ENCODE results near the gene MMP24.
"Not testable (repeated sequence)": the region's sequence is repeated elsewhere in the genome, so short reads cannot be mapped to it uniquely, and the experiment has no call there.

The MMP24 gene

DNA sequence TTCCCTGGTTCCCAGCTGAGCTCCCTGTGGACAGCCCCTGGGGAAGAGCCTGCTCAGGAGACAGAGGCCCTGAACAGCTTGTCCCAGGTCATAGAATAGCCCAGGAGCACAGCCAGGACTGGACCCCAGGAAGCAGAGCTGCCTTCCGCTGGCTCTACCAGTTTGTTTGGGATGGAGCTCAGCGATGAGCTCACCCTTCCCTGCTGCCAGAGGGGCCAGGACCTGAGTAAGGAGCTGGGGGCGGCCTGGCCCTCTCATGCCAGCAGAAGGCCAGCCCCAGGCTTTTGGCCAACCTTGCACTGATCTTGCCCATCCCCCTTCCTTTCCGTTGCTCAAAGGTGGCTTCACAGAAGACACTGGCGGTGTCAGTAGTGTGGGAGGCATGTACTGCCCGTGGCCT lies 33.9 kb downstream of the MMP24 start:
- H3K36me3 ChIP-seq (ENCODE audit: insufficient read depth, low read length): no peaks in the 10 kb centered on the region
- H3K9ac ChIP-seq (ENCODE audit: insufficient read length): no peak overlapping the region
- no peak overlapping the region for H3K4me3 ChIP-seq
- H3K27ac ChIP-seq: no peak overlapping the region
- TF ChIP-seq FOXP2 (optimal IDR thresholded peaks at IDR 0.05; ENCODE audit: control extremely low read depth, extremely low read length, insufficient read depth) (no peak), EZH2 (IDR thresholded peaks at IDR 0.05) (no peak), POLR2AphosphoS5 (IDR thresholded peaks at IDR 0.05; ENCODE audit: borderline replicate concordance, low read depth, low read length) (no peak)
- no peaks in the 10 kb centered on the region for H3K9me3 ChIP-seq (ENCODE audit: low read depth, low read length)
- no peak for DNase-seq (ENCODE audit: low read depth, low spot score)

DNA sequence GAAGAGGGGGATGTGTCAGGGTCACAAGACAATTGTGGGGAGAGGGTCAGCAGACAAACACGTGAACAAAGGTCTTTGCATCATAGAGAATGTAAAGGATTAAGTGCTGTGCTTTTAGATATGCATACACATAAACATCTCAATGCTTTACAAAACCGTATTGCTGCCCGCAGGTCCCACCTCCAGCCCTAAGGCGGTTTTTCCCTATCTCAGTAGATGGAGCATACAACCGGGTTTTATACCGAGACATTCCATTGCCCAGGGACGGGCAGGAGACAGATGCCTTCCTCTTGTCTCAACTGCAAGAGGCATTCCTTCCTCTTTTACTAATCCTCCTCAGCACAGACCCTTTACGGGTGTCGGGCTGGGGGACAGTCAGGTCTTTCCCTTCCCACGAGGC lies 35.8 kb downstream of the MMP24 start:
- not testable (repeated sequence) for H3K27ac ChIP-seq; H3K9me3 ChIP-seq (ENCODE audit: low read depth, low read length); DNase-seq (ENCODE audit: low read depth, low spot score); H3K36me3 ChIP-seq (ENCODE audit: insufficient read depth, low read length); H3K9ac ChIP-seq (ENCODE audit: insufficient read length); H3K4me3 ChIP-seq

DNA sequence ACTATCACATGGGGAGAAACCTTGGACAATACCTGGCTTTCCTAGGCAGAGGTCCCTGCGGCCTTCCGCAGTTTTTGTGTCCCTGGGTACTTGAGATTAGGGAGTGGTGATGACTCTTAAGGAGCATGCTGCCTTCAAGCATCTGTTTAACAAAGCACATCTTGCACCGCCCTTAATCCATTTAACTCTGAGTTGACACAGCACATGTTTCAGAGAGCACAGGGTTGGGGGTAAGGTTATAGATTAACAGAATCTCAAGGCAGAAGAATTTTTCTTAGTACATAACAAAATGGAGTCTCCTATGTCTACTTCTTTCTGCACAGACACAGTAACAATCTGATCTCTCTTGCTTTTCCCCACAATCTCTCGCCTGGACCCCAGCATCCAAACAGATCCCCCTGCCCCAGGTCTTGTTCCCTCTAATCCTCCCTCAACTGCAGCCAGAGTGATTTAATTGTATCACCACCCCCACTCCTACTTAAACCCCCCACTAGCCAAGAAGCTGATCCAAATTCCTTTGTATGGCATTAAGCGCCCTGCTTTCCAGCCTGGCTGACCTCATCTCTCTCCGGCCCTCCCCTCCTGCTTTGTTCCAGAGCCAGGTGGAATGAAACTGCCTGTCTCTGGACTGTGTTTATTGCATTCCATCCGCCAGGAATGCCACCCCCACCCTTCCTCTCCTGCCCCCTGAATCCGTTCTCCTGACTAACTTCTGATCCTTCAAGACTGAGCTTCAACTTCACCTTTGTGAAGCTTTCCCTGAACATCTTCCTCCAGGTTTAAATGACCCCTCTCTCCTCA lies 36.4 kb downstream of the MMP24 start:
- not testable (repeated sequence) for H3K36me3 ChIP-seq (ENCODE audit: insufficient read depth, low read length); H3K27ac ChIP-seq; H3K9me3 ChIP-seq (ENCODE audit: low read depth, low read length); H3K9ac ChIP-seq (ENCODE audit: insufficient read length); DNase-seq (ENCODE audit: low read depth, low spot score); H3K4me3 ChIP-seq

DNA sequence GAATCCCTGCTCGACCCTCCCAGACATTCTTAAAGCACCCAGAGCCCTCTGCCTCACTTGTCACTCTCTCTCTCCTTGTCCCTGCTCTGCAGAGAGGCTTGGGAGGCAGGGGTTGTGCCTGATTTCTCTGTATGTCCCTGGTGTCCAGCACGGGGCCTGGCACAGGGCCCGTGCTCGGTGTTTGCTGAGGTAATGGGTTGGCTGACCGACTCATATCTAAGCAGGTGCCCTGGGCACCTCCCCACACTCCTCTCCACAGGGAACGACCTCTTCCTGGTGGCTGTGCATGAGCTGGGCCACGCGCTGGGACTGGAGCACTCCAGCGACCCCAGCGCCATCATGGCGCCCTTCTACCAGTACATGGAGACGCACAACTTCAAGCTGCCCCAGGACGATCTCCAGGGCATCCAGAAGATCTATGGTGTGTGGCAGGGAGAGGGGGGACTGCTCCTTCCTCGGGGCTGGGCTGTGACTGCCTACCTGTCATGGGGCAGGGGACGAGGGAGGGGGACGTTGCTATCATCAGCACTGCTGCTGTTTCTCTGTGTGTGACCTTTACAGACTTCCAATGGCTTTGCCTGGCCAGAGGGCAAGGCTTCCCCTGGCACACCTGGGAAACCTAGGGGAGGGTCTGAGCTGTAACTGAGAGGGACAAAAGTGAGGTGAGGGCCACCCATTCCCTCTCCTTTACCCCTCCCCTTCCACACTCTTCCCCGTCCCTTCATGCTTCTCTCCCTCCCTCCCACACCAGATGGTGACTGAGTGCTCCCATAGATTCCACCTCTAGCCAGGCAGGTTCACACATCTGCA lies 37.2 kb downstream of the MMP24 start:
- no peak for DNase-seq (ENCODE audit: low read depth, low spot score)
- H3K9me3 ChIP-seq (ENCODE audit: low read depth, low read length): no peaks in the 10 kb centered on the region
- H3K36me3 ChIP-seq (ENCODE audit: insufficient read depth, low read length): no peaks in the 10 kb centered on the region
- TF ChIP-seq EZH2 (IDR thresholded peaks at IDR 0.05) (no peak), FOXP2 (optimal IDR thresholded peaks at IDR 0.05; ENCODE audit: control extremely low read depth, extremely low read length, insufficient read depth) (no peak), POLR2AphosphoS5 (IDR thresholded peaks at IDR 0.05; ENCODE audit: borderline replicate concordance, low read depth, low read length) (no peak)
- H3K4me3 ChIP-seq: no peak overlapping the region
- H3K9ac ChIP-seq (ENCODE audit: insufficient read length): no peak overlapping the region
- no peak overlapping the region for H3K27ac ChIP-seq

DNA sequence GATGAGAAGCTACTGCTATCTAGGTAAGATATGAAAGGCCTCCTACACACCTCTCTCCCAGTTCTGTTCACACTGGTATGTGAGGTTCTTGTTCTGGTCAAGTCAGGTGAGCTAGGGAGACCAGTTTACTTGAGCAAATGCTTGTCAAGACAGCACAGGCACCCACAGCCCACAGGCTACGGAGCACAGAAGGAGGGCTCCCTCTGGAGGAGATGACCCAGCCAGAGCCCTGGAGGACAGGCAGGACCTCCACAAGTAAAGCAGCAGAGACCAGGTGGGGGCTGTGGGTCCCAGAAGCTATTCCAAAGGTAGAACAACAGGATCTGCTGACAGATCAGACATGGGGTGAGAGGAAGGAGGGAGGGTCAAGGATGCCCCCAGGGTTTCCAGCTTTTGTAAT lies 38.3 kb downstream of the MMP24 start:
- no peak overlapping the region for H3K27ac ChIP-seq
- no peak overlapping the region for H3K9ac ChIP-seq (ENCODE audit: insufficient read length)
- no peak for DNase-seq (ENCODE audit: low read depth, low spot score)
- no peaks in the 10 kb centered on the region for H3K36me3 ChIP-seq (ENCODE audit: insufficient read depth, low read length)
- no peak for TF ChIP-seq EZH2 (IDR thresholded peaks at IDR 0.05)
- TF ChIP-seq POLR2AphosphoS5 (IDR thresholded peaks at IDR 0.05; ENCODE audit: borderline replicate concordance, low read depth, low read length): no peak
- TF ChIP-seq FOXP2 (optimal IDR thresholded peaks at IDR 0.05; ENCODE audit: control extremely low read depth, extremely low read length, insufficient read depth): no peak
- no peak overlapping the region for H3K4me3 ChIP-seq
- no peaks in the 10 kb centered on the region for H3K9me3 ChIP-seq (ENCODE audit: low read depth, low read length)

DNA sequence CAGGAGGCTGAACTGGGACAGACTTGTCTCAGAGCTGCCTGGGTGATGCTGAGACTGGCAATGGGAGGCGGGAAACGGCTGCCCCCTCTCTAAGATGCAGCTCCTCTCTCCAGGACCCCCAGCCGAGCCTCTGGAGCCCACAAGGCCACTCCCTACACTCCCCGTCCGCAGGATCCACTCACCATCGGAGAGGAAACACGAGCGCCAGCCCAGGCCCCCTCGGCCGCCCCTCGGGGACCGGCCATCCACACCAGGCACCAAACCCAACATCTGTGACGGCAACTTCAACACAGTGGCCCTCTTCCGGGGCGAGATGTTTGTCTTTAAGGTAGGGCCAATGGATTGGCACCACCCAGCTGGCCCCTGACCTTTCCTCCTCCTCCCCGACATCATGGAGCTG lies 40.6 kb downstream of the MMP24 start:
- Histone ChIP-seq H3K9me3 (ENCODE audit: low read depth, low read length) (no peaks in the 10 kb centered on the region), H3K9ac (ENCODE audit: insufficient read length) (no peak overlapping the region), H3K27ac (no peak overlapping the region), H3K36me3 (ENCODE audit: insufficient read depth, low read length) (no peaks in the 10 kb centered on the region), H3K4me3 (no peak overlapping the region)
- DNase-seq (ENCODE audit: low read depth, low spot score): no peak
- TF ChIP-seq FOXP2 (optimal IDR thresholded peaks at IDR 0.05; ENCODE audit: control extremely low read depth, extremely low read length, insufficient read depth) (no peak), POLR2AphosphoS5 (IDR thresholded peaks at IDR 0.05; ENCODE audit: borderline replicate concordance, low read depth, low read length) (no peak), EZH2 (IDR thresholded peaks at IDR 0.05) (no peak)

DNA sequence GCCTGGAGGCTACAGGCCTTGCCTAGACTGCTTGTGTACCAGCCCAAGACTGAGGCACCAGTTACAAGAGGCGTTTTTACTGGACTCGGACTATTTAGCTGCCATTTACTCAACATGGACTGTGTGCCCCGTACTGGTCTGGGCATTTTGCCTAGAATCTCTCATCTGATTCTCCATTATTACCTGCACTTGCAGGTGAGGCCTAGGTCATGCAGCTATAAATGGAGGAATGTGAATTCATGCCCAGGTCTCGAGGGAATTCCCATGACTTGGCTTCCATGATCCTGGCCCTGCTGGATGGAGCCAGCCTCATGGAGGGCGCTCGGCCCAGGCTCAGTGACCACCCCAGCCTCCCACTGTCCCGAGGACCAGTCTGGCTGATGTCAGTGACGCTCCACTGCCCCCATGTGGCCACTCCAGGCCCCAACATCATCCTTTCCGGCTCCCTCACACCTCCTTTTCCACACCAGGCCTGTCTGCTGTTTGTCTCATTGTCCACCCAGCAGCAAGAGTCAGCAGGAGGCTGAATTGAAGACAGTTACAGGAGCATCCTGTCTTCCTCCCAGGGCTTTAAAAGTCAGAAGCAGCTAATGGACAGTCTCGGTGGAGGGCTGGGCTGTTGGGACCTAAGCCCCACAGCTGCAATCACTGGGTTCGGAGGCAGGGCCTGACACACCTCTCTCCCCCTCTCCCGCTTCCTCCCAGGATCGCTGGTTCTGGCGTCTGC lies 42.7 kb downstream of the MMP24 start:
- no peak for DNase-seq (ENCODE audit: low read depth, low spot score)
- H3K27ac ChIP-seq: no peak overlapping the region
- no peak for TF ChIP-seq POLR2AphosphoS5 (IDR thresholded peaks at IDR 0.05; ENCODE audit: borderline replicate concordance, low read depth, low read length)
- TF ChIP-seq FOXP2 (optimal IDR thresholded peaks at IDR 0.05; ENCODE audit: control extremely low read depth, extremely low read length, insufficient read depth): no peak
- no peak for TF ChIP-seq EZH2 (IDR thresholded peaks at IDR 0.05)

DNA sequence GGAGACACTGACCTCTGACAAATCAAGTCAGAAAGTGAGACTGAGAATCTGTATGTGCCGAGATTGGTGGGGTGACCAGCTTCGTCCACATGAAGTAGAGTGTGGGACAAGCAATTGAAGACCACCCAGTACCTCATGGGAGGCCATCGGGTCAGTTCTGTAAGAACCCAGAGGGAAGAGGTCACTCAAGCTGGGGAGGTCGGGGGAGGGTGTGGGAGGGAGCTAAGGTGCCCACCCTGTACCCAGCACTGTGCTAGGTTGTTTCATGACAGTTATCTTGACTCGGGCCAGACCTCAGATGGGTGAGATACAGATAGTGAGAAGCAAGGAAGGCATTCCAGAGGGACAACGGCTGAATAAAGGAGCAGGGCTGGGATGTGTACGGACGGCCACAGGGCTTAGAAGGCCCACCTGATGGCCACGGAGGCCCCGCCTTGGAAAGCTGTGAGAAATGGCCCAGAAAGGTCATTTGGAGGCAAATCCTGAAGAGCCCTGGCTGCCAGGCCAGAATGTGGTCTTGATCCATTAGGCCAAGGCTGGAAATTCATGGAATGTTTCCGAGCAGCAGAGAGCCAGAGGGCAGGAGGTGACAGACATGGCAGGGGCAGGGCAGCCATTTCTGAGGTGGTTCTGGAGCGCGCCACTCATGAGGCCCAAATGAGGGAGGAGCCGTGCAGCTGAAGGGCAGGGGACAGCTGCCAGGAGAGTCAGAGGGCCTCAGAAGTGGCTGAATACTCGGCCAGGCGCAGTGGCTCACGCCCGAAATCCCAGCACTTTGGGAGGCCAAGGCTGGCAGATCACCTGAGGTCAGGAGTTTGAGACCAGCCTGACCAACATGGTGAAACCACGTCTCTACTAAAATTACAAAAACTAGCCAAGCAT lies 43.8 kb downstream of the MMP24 start:
- no peak for DNase-seq (ENCODE audit: low read depth, low spot score)
- no peaks in the 10 kb centered on the region for H3K36me3 ChIP-seq (ENCODE audit: insufficient read depth, low read length)
- no peak overlapping the region for H3K27ac ChIP-seq
- H3K4me3 ChIP-seq: no peak overlapping the region
- TF ChIP-seq FOXP2 (optimal IDR thresholded peaks at IDR 0.05; ENCODE audit: control extremely low read depth, extremely low read length, insufficient read depth) (no peak), EZH2 (IDR thresholded peaks at IDR 0.05) (no peak)
- no peaks in the 10 kb centered on the region for H3K9me3 ChIP-seq (ENCODE audit: low read depth, low read length)
- no peak overlapping the region for H3K9ac ChIP-seq (ENCODE audit: insufficient read length)

More for the DNA sequence above, 42.7 kb downstream of the MMP24 start:
- H3K9ac ChIP-seq (ENCODE audit: insufficient read length): no peak overlapping the region
- H3K4me3 ChIP-seq: no peak overlapping the region
- H3K9me3 ChIP-seq (ENCODE audit: low read depth, low read length): no peaks in the 10 kb centered on the region
- no peaks in the 10 kb centered on the region for H3K36me3 ChIP-seq (ENCODE audit: insufficient read depth, low read length)
